H1 (cell line): ENCODE measurements around the gene SEL1L3. TPM values are rescaled to one million over a fixed set of nuclear protein-coding genes. Genes with fewer than 3 reads are reported as not detected.
A peak's percentile ranks its signal among the peaks of the same experiment; 100 is the strongest.

ENCODE experiments used
- CTCF ChIA-PET: fragments of 300-600 bp; sonication (Branson Sonifier 250); formaldehyde crosslinking; loops from one replicate; lab custom pipeline; 2021; ENCODE audit not compliant: partially characterized antibody; lab: Charles Lee
- POLR2A ChIA-PET: fragments of 300-600 bp; sonication (Branson Sonifier 250); formaldehyde crosslinking; loops from one replicate; lab custom pipeline; 2021; ENCODE audit warnings: inconsistent platforms; ENCODE audit not compliant: partially characterized antibody; lab: Charles Lee
- DNase-seq, 2 experiments: peaks; one replicate each; pipeline versions ENCODE4 v3.0.0 to v3.0.0-alpha.2; 2010 to 2022; ENCODE audit warnings: low spot score in 2 of 2, low read depth in 1 of 2, mixed read lengths in 1 of 2
- FAIRE-seq: peaks from 2 replicates; lab custom pipeline; 2011; peaks lifted over from hg19 to GRCh38; lab: Jason Lieb, UNC
- H2AFZ ChIP-seq: 2 replicates; pipeline ENCODE4 v1.8.1; 2012; ENCODE audit warnings: low read length, inconsistent platforms
- H2AK5ac ChIP-seq: 2 replicates; pipeline ENCODE4 v1.6.1; 2013; ENCODE audit warnings: low read depth, low read length
- H2BK120ac ChIP-seq: replicated peaks from 2 replicates; pipeline ENCODE3; 2013; ENCODE audit warnings: low read depth, low read length, inconsistent platforms
- H2BK12ac ChIP-seq: 2 replicates; pipeline ENCODE4 v1.6.1; 2013; ENCODE audit warnings: low read depth, low read length
- H2BK15ac ChIP-seq: 2 replicates; pipeline ENCODE4 v1.6.1; 2013; ENCODE audit warnings: low read length
- H2BK20ac ChIP-seq: 2 replicates; pipeline ENCODE4 v1.6.1; 2013; ENCODE audit warnings: low read length
- H2BK5ac ChIP-seq: 2 replicates; pipeline ENCODE4 v1.6.1; 2013; ENCODE audit warnings: low read depth, low read length
- H3K14ac ChIP-seq: 2 replicates; pipeline ENCODE4 v1.6.1; 2013; ENCODE audit warnings: inconsistent platforms; ENCODE audit not compliant: insufficient read length
- H3K18ac ChIP-seq: 2 replicates; pipeline ENCODE4 v1.6.1; 2013; ENCODE audit warnings: low read length; ENCODE audit errors: extremely low read depth
- H3K23ac ChIP-seq: 2 replicates; pipeline ENCODE4 v1.6.1; 2013; ENCODE audit warnings: inconsistent platforms; ENCODE audit not compliant: insufficient read length
- H3K23me2 ChIP-seq: 2 replicates; pipeline ENCODE4 v1.6.1; 2013; ENCODE audit warnings: low read depth, low read length
- H3K27ac ChIP-seq: 2 replicates; pipeline ENCODE4 v1.6.1; 2011; ENCODE audit warnings: low read depth, low read length, inconsistent platforms
- H3K27me3 ChIP-seq, 4 experiments: replicated peaks in 1 of 4; 1 replicate in 1 of 4; 2 replicates in 3 of 4; pipeline versions ENCODE4 v1.6.1 to v1.8.1; 2011 to 2013; ENCODE audit warnings: low read length in 3 of 4, mild to moderate bottlenecking in 3 of 4, inconsistent platforms in 2 of 4, mixed read lengths in 2 of 4, moderate library complexity in 1 of 4; ENCODE audit not compliant: control insufficient read depth in 3 of 4, insufficient read depth in 3 of 4; ENCODE audit errors: extremely low read depth in 1 of 4
- H3K36me3 ChIP-seq, 4 experiments: 2 replicates each; pipeline versions ENCODE4 v1.6.1 to v1.8.1; 2011 to 2013; ENCODE audit warnings: mild to moderate bottlenecking in 4 of 4, low read length in 3 of 4, moderate library complexity in 2 of 4, control low read depth in 1 of 4, inconsistent platforms in 1 of 4; ENCODE audit not compliant: insufficient read depth in 4 of 4, control insufficient read depth in 2 of 4
- H3K4ac ChIP-seq: replicated peaks from 2 replicates; pipeline ENCODE3; 2013; ENCODE audit warnings: low read length, low read depth, mixed read lengths, inconsistent platforms; ENCODE audit not compliant: insufficient read length
- H3K4me1 ChIP-seq, 4 experiments: replicated peaks in 1 of 4; 1 replicate in 1 of 4; 2 replicates in 3 of 4; pipeline versions ENCODE4 v1.6.1 to v1.8.1; 2011 to 2013; ENCODE audit warnings: low read length in 3 of 4, inconsistent platforms in 2 of 4, mixed read lengths in 1 of 4; ENCODE audit not compliant: insufficient read depth in 4 of 4, control insufficient read depth in 3 of 4
- H3K4me2 ChIP-seq, 2 experiments: 2 replicates each; pipeline versions ENCODE4 v1.6.1 to v1.8.1; 2011 to 2013; ENCODE audit warnings: low read depth in 2 of 2, low read length in 2 of 2, control low read depth in 1 of 2, inconsistent platforms in 1 of 2, mild to moderate bottlenecking in 1 of 2; ENCODE audit not compliant: insufficient read depth in 1 of 2
- H3K4me3 ChIP-seq, 4 experiments: fragments of 200-600, 300-600 bp in 1 of 4; sonication (generic), shearing (Covaris generic), sonication (Bioruptor Twin) in 1 of 4; 2 replicates each; pipeline versions ENCODE4 v1.5.1 to v1.8.1; 2011 to 2016; ENCODE audit warnings: low read length in 4 of 4, low read depth in 3 of 4, control low read depth in 2 of 4, inconsistent platforms in 2 of 4, mild to moderate bottlenecking in 2 of 4, mixed read lengths in 1 of 4, moderate library complexity in 1 of 4; ENCODE audit not compliant: insufficient read depth in 2 of 4; ENCODE audit errors: extremely low read depth in 1 of 4
- H3K56ac ChIP-seq: replicated peaks from 2 replicates; pipeline ENCODE3; 2013; ENCODE audit warnings: low read depth, mild to moderate bottlenecking, mixed read lengths, low read length, inconsistent platforms; ENCODE audit not compliant: insufficient read length
- H3K79me1 ChIP-seq: 2 replicates; pipeline ENCODE4 v1.6.1; 2013; ENCODE audit warnings: low read depth, low read length, control low read depth
- H3K79me2 ChIP-seq, 2 experiments: 2 replicates each; pipeline versions ENCODE4 v1.6.1 to v1.8.1; 2012 to 2013; ENCODE audit warnings: low read length in 2 of 2, mild to moderate bottlenecking in 2 of 2, inconsistent platforms in 1 of 2; ENCODE audit not compliant: insufficient read depth in 2 of 2, control insufficient read depth in 1 of 2
- H3K9ac ChIP-seq, 4 experiments: replicated peaks in 1 of 4; 1 replicate in 1 of 4; 2 replicates in 3 of 4; pipeline versions ENCODE4 v1.6.1 to v1.8.1; 2011 to 2013; ENCODE audit warnings: low read depth in 3 of 4, low read length in 3 of 4, control low read depth in 2 of 4, mild to moderate bottlenecking in 2 of 4, moderate library complexity in 2 of 4, inconsistent platforms in 1 of 4; ENCODE audit errors: extremely low read depth in 1 of 4
- H3K9me3 ChIP-seq, 2 experiments: 2 replicates each; pipeline versions ENCODE4 v1.6.1 to v1.8.1; 2012 to 2013; ENCODE audit warnings: mild to moderate bottlenecking in 2 of 2, moderate library complexity in 2 of 2, control low read depth in 1 of 2, inconsistent platforms in 1 of 2, low read depth in 1 of 2, low read length in 1 of 2, mixed read lengths in 1 of 2; ENCODE audit not compliant: insufficient read depth in 2 of 2
- H4K20me1 ChIP-seq, 2 experiments: replicated peaks in 1 of 2; 2 replicates each; pipeline versions ENCODE3 to v1.8.1; 2011 to 2013; ENCODE audit warnings: inconsistent platforms in 2 of 2, low read length in 2 of 2, mild to moderate bottlenecking in 1 of 2; ENCODE audit not compliant: insufficient read depth in 2 of 2, control insufficient read depth in 1 of 2
- H4K5ac ChIP-seq: 2 replicates; pipeline ENCODE4 v1.6.1; 2013; ENCODE audit warnings: low read length, low read depth, mixed read lengths, inconsistent platforms; ENCODE audit not compliant: insufficient read length
- H4K8ac ChIP-seq: 2 replicates; pipeline ENCODE4 v1.8.0; 2013; ENCODE audit warnings: mild to moderate bottlenecking, moderate library complexity, low read length, inconsistent platforms; ENCODE audit not compliant: insufficient read depth; ENCODE audit errors: extremely low read depth
- H4K91ac ChIP-seq: replicated peaks from 2 replicates; pipeline ENCODE3; 2013; ENCODE audit warnings: low read length, mixed read lengths, inconsistent platforms; ENCODE audit not compliant: insufficient read length
- ASH2L ChIP-seq: fragments of 200-600, 300-600 bp; sonication (generic); IDR thresholded peaks from one replicate; pipeline ENCODE4 v1.7.1; 2017; ENCODE audit warnings: low read length
- BACH1 ChIP-seq: IDR thresholded peaks from 2 replicates; pipeline ENCODE4 v1.6.1; 2012; ENCODE audit warnings: low read length, improper control_type of control experiment
- CHD1 ChIP-seq: IDR thresholded peaks from 2 replicates; pipeline ENCODE4 v1.6.1; 2012; ENCODE audit warnings: low read depth, low read length, improper control_type of control experiment
- GABPA ChIP-seq: IDR thresholded peaks from 2 replicates; pipeline ENCODE4 v1.6.1; 2011; ENCODE audit warnings: mild to moderate bottlenecking, low read length, moderate library complexity, borderline replicate concordance; ENCODE audit not compliant: insufficient read depth
- KDM4A ChIP-seq: IDR thresholded peaks from one replicate; pipeline ENCODE4 v1.7.1; 2012; ENCODE audit warnings: low read depth, mild to moderate bottlenecking, moderate library complexity, low read length, inconsistent platforms; ENCODE audit not compliant: severe bottlenecking
- SAP30 ChIP-seq: fragments of 300-600 bp; sonication (generic); IDR thresholded peaks from 2 replicates; pipeline ENCODE4 v1.7.1; 2012; ENCODE audit warnings: low read length, moderate library complexity, mild to moderate bottlenecking, inconsistent platforms; ENCODE audit not compliant: insufficient read depth, insufficient replicate concordance
- SP1 ChIP-seq: IDR thresholded peaks from 2 replicates; pipeline ENCODE4 v1.6.1; 2011; ENCODE audit warnings: low read depth, low read length
- TAF1 ChIP-seq: IDR thresholded peaks from 2 replicates; pipeline ENCODE4 v1.6.1; 2011; ENCODE audit warnings: mild to moderate bottlenecking, low read depth, low read length
- WGBS, 2 experiments: shearing (Covaris generic) in 1 of 2; methylation state at CpG; one replicate each; pipeline versions ENCODE4 v1.1.6 to v1.1.7; 2013 to 2015; ENCODE audit warnings: low lambda C conversion rate in 2 of 2, mixed read lengths in 2 of 2, inconsistent platforms in 1 of 2, low coverage in 1 of 2, missing lambda C conversion rate in 1 of 2; ENCODE audit not compliant: insufficient replicate concordance in 2 of 2, insufficient coverage in 1 of 2, insufficient read length in 1 of 2; ENCODE audit errors: extremely low coverage in 1 of 2, missing lambda C conversion rate in 1 of 2; 5-methylcytosine and 5-hydroxymethylcytosine counted together
- polyA plus RNA-seq, 7 experiments: library from polyadenylated mRNA; depleted of rRNA in 3 of 7; stranded (reverse) in 5 of 7; unstranded in 2 of 7; fragments of >200 nt in 5 of 7; fragments of 200-250 nt in 2 of 7; gene quantifications; 1 replicate in 5 of 7; 2 replicates in 1 of 7; 4 replicates in 1 of 7; pipeline versions ENCODE4 v1.2.1 to v1.2.3, GENCODE V29; 2011 to 2013; ENCODE audit warnings: missing spikeins in 2 of 7, mixed read lengths in 2 of 7
- total RNA-seq: library from RNA; stranded (reverse); fragmentation: NEBNext Ultra II Directional; extraction: Animal tissue kit (Norgen Biotek cat#: 25700); gene quantifications from 2 replicates; pipeline ENCODE4 v1.2.1, GENCODE V29; 2021

SEL1L3 gene
- total and polyA plus RNA-seq, 2 of the 8 experiments (the other 6 are each of a cell fraction or from before 2014, with no cell fraction given), result 18.2 to 54.0 TPM

DNA sequence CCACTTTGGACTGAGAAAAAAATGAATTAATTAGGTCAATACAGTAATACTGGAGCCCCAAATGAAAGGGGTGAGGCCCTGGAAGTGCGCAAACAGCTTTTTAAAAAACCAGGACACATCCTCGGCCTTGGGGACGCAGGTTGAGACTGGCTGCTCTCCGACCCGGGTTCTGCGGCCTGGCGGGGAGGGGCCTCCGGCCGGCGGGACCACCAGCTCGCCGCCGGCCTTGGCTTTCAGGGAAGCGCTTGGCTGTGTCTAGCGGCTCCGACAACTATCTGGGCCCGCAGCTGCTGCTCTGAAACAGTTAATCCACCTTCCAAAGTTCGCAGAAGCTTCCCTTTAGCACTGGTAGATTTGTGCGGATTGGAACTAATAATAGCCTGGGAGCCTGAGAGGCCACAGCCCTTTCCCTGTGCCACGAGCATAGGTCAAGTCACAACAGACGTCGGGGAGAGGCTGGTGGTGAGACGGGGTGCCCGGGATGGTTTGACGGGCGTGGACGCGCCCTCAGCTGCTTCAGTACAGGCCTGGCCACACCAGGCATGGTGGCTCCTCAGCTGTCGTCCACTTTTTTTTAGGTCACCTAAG, 1.1 kb upstream of the SEL1L3 start:
- H3K14ac ChIP-seq, result no peak overlapping the region
- no peak for TF ChIP-seq BACH1
- TF ChIP-seq KDM4A, result no peak
- no peak for TF ChIP-seq SAP30
- TF ChIP-seq GABPA, result no peak
- peak; percentile 35; the same call in 1 of the 2 replicates for TF ChIP-seq TAF1
- TF ChIP-seq CHD1, result no peak
- peak; percentile 12 for TF ChIP-seq ASH2L
- TF ChIP-seq SP1, result no peak

More for the DNA sequence above, 1.1 kb upstream of the SEL1L3 start:
- no peak for FAIRE-seq
- Histone ChIP-seq H3K23me2 (peaks cover 6% of the 10 kb centered on the region; the same call in 1 of the 2 replicates), H2BK15ac (no peak overlapping the region), H3K27me3 (peaks cover 0 to 10% (median 0%) of the 10 kb centered on the region in 4 experiments; a peak in 2 of 7 replicates), H2BK120ac (peak overlapping the region; percentile 51), H3K27ac (no peak overlapping the region), H3K56ac (peak overlapping the region; percentile 60), H3K18ac (peak overlapping the region; percentile 92; the same call in 1 of the 2 replicates), H4K8ac (peak overlapping the region; percentile 62), H4K91ac (peak overlapping the region; percentile 79), H3K4me1 (peaks cover 3 to 13% (median 9%) of the 10 kb centered on the region in 4 experiments; a peak in 5 of 7 replicates), H2BK12ac (0 out of 2 replicates have a peak overlapping the region, but pooled peaks have one; percentile 50), H3K4me3 (peak overlapping the region; percentile 46 to 77 (median 62)), H3K23ac (no peak overlapping the region), H2AFZ (no peak overlapping the region; the same call in 1 of the 2 replicates), H4K5ac (no peak overlapping the region), H3K9me3 (no peaks in the 10 kb centered on the region), H3K36me3 (no peaks in the 10 kb centered on the region), H3K4ac (no peak overlapping the region), H3K79me2 (peaks cover 0 to 30% of the 10 kb centered on the region in 2 experiments; a peak in 2 of 4 replicates), H3K4me2 (peak overlapping the region; percentile 74 to 82), H2AK5ac (no peak overlapping the region), H3K79me1 (no peaks in the 10 kb centered on the region), H2BK20ac (0 out of 2 replicates have a peak overlapping the region, but pooled peaks have one; percentile 32), H2BK5ac (no peak overlapping the region; the same call in 1 of the 2 replicates), H3K9ac (peak overlapping the region in 3 of 4 experiments; percentile 13 to 49 (median 31); a peak in 4 of 7 replicates), H4K20me1 (peaks cover 0 to 1% of the 10 kb centered on the region in 2 experiments)
- WGBS, 2 experiments, result 26% methylated on average over 29 of the region's 29 CpGs; no CpG with 5 or more reads in 1 of the 2 experiments
- peak in 1 of 2 experiments; percentile 67 for DNase-seq
- ChIA-PET POLR2A (interaction anchor here (0.7 to 2.4 kb wide), 9 partner anchors 9 to 166 kb away, joined by 3 to 6 read pairs (median 3); no protein-coding TSS in a partner anchor), CTCF (interaction anchor here (0.6 to 3.0 kb wide), 5 partner anchors 9 to 399 kb away, joined by 3 to 13 read pairs (median 10); partner anchors contain the start of gene SMIM20)
